Retinal pigment epithelial cell (primary cell): ENCODE results near the gene PCK1.

Experiments
- DNase-seq: peaks from one replicate; pipeline ENCODE4 v3.0.0-alpha.2; 2010; ENCODE audit warnings: low read depth
- H3K4me3 ChIP-seq: 2 replicates; pipeline ENCODE4 v1.5.1; 2011; ENCODE audit warnings: mild to moderate bottlenecking, low read length, control low read depth, moderate library complexity
- TF ChIP-seq, protein P1 (sequence below): conservative IDR thresholded peaks from 2 replicates; pipeline ENCODE4 v1.5.1; 2011; ENCODE audit warnings: low read depth, low read length, control low read depth, inconsistent platforms

PCK1 gene

DNA sequence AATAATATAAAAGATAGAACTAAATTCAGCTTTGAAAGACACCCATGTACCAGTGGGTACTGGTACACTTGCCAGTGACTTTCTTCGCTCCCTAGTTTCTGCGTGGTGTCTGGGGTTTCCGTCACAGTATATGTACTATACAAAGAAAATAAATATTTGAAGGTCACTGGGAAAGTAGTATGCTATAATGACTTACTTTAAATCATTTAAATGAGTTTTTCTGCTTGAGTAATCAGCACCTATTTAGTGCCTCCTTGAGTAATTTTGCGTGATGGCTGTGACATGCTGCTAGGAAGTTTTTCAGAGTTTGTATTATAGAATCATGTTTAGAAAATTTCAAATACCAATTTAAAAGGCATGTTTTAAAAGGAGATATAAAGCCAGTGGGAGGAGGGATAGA lies 32.8 kb upstream of the PCK1 start:
- TF ChIP-seq, protein P1, sequence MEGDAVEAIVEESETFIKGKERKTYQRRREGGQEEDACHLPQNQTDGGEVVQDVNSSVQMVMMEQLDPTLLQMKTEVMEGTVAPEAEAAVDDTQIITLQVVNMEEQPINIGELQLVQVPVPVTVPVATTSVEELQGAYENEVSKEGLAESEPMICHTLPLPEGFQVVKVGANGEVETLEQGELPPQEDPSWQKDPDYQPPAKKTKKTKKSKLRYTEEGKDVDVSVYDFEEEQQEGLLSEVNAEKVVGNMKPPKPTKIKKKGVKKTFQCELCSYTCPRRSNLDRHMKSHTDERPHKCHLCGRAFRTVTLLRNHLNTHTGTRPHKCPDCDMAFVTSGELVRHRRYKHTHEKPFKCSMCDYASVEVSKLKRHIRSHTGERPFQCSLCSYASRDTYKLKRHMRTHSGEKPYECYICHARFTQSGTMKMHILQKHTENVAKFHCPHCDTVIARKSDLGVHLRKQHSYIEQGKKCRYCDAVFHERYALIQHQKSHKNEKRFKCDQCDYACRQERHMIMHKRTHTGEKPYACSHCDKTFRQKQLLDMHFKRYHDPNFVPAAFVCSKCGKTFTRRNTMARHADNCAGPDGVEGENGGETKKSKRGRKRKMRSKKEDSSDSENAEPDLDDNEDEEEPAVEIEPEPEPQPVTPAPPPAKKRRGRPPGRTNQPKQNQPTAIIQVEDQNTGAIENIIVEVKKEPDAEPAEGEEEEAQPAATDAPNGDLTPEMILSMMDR = no peak

DNA sequence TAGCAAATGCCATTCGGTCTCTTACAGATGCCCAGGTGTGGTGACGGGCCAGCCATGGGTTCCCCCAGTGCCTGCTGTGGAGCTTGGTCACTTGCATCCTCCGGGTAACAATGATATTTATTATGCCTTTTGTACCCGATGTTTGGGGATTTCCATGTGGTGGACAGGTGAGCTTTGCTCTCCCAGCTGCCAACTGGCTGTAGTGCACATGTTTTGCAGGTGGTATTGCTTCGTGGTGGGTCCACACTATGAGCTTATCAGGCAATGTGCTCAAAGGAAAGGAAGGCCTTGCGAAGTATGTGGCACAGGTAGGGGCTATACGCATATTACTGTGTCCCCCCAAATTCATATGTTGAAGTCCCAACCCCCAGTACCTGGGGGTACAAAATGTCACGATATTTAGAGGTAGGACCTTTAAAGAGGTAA lies 31.7 kb upstream of the PCK1 start:
- no peak for DNase-seq
- TF ChIP-seq, protein P1 = no peak
- no peak overlapping the region for H3K4me3 ChIP-seq

More for the DNA sequence above, 32.8 kb upstream of the PCK1 start:
- no peak overlapping the region for H3K4me3 ChIP-seq
- DNase-seq = no peak

DNA sequence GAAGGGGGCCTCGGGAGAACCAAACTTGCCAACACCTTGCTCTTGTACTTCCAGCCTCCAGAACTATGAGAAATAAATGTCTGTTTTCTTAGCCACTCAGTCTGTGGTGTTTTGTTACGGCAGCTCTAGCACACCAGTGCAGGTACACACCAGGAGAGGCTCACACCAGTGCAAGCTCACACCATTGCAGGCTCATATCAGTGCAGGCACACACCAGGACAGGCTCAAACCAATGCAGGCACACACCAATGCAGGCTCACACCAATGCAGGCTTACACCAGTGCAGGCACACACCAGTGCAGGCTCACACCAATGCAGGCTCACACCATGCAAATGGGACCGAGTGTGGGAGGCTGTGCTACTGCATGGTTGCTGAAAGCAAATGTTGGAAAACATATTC lies 31.1 kb upstream of the PCK1 start:
- H3K4me3 ChIP-seq = no peak overlapping the region
- no peak for DNase-seq
- TF ChIP-seq, protein P1 = no peak

DNA sequence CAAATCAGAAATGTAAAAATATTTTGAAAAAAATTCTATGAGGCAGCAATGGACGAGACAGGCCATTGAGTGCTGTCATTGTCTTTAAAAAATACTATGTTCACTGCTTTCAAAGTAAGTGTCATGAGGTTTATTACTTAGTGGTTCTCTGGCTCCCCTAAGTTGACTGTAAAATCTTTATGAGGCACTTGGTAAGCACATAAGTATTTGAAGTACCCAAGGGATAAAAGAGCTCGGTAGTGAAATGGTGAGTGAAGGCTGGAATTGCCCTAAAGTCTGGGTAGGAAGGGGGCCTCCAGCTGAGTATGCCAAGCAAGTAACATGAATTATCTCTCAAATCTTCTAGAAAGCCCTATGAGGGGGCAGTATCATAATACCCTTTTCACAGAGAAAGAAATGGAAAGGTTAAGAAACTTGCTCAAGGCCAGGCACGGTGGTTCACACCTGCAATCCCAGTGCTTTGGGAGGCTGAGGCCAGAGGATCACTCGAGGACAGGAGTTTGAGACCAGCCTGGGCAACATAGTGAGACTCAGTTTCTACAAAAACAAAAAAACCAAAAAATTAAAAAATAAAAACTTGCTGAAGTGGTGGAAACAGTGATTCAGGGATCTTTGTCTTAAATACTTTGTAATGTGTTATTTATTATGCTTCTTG lies 30.5 kb upstream of the PCK1 start:
- H3K4me3 ChIP-seq = no peak overlapping the region
- DNase-seq = no peak
- TF ChIP-seq, protein P1 = no peak

DNA sequence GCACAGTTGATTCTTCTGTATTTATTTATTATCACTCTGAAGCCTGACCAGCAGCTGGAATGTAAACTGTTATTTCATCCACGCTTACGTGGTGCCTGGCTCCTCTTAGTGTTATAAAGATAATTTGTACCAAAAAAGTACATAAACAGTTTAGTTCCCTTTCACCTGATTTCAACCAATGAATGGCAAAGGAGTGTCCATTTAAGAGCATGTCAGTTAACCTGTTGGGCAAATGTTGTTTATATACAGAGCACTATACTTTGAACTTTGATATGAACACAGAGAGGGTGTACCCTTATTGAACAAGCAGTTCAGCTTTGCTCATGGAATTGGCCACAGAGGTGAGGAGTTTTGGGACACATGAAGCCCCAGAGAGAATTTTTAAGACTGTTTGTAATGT lies 28.8 kb upstream of the PCK1 start:
- no peak for DNase-seq
- H3K4me3 ChIP-seq = no peak overlapping the region
- TF ChIP-seq, protein P1 = no peak

DNA sequence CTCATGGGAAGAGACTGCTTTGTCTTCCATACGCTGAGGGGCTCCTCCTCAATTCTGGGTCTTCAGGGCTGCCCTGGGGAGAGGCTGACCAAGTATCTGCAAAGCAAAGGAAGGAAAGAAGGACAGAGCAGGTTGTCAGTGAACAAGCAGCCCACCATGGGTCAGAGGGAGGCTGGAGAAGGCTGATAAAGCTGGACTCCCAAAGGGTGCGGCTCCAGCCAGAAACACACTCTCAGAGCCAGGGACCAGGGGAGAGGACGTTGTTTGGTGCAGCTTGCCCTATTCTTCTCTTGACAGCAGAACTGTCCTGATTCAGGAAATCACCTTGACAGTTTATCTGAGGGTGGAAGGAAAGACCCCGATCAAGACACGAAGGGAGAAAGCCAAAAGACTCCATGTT lies 25.6 kb upstream of the PCK1 start:
- no peak overlapping the region for H3K4me3 ChIP-seq
- no peak for DNase-seq
- TF ChIP-seq, protein P1 = no peak

DNA sequence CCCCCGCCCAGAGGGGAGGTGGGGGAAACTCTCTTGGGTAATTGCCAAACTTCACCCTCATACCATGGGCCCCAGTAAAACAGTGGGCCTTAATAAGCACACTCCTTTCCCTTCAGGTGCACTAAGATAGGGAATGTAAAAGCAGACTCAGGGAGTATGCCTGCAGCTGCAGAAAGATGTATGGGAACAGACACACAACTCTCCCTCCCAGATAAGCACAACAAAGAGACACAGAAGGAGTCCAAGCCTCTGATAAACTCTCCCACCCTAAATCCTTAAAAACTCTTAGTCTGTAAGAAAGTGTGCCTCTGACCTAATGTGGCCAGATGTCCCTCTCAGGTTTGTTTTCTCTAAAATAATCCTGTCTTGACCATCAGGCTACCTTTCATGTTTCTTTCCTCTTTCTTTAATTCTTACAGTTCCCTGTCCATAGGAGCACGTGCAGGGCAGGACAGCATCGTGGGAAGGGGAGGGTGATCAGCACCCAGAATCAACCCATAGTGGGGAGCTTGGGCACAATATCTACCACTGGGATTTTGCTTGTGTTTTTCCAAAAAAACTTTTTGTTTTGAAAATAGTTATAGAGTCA lies 24.7 kb upstream of the PCK1 start:
- no peak overlapping the region for H3K4me3 ChIP-seq
- TF ChIP-seq, protein P1 = no peak
- no peak for DNase-seq
